NB4 (cell line): Measurements from ENCODE around the gene EXOC8.
"Not testable (repeated sequence)": the region's sequence is repeated elsewhere in the genome, so short reads cannot be mapped to it uniquely, and the experiment has no call there.

Experiments
- MYC ChIP-seq: IDR thresholded peaks from 2 replicates; pipeline ENCODE4 v1.6.1; 2011; ENCODE audit warnings: low read depth, low read length
- POLR2A ChIP-seq: IDR thresholded peaks from 2 replicates; pipeline ENCODE4 v1.6.1; 2011; ENCODE audit warnings: mild to moderate bottlenecking; ENCODE audit not compliant: insufficient read length; ENCODE audit errors: extremely low read depth
- TF ChIP-seq, protein P1 (sequence below): IDR thresholded peaks from one replicate; pipeline ENCODE4 v1.5.1; 2012; ENCODE audit warnings: low read depth, low read length
- TF ChIP-seq, protein P2 (sequence below): IDR thresholded peaks from 2 replicates; pipeline ENCODE4 v1.6.1; 2011; ENCODE audit warnings: low read depth, low read length

DNA sequence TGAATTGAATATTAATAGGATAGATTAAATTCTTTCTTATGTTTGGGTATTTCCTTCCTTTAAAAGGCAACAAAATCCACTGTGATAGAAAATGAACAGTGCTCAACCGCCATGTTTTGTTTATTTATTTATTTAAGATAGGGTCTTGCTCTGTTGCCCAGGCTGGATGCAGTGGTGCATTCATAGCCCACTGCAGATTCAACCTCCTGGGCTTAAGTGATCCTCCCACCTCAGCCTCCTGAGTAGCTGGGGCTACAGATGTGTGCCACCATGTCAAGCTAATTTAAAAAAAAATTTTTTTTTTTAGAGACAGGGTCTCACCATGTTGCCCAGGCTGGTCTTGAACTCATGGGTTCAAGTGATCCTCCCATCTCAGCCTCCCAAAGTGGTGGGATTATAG is 11.2 kb upstream of the EXOC8 start:
- TF ChIP-seq, protein P1, sequence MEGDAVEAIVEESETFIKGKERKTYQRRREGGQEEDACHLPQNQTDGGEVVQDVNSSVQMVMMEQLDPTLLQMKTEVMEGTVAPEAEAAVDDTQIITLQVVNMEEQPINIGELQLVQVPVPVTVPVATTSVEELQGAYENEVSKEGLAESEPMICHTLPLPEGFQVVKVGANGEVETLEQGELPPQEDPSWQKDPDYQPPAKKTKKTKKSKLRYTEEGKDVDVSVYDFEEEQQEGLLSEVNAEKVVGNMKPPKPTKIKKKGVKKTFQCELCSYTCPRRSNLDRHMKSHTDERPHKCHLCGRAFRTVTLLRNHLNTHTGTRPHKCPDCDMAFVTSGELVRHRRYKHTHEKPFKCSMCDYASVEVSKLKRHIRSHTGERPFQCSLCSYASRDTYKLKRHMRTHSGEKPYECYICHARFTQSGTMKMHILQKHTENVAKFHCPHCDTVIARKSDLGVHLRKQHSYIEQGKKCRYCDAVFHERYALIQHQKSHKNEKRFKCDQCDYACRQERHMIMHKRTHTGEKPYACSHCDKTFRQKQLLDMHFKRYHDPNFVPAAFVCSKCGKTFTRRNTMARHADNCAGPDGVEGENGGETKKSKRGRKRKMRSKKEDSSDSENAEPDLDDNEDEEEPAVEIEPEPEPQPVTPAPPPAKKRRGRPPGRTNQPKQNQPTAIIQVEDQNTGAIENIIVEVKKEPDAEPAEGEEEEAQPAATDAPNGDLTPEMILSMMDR, result not testable (repeated sequence)
- TF ChIP-seq, protein P2, sequence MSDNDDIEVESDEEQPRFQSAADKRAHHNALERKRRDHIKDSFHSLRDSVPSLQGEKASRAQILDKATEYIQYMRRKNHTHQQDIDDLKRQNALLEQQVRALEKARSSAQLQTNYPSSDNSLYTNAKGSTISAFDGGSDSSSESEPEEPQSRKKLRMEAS, result not testable (repeated sequence)
- not testable (repeated sequence) for TF ChIP-seq POLR2A, MYC
